ENCODE results near the gene ZNF652. TPM values are rescaled to one million over a fixed set of nuclear protein-coding genes. Genes with fewer than 3 reads are reported as not detected.

ZNF652 gene
- polyA plus RNA-seq, 1 of the 3 experiments (the other 2 are of a cell fraction) = 5.1 TPM

GRCh38 chr17:49316258-49316570 lies 45.8 kb downstream of the ZNF652 start:
- no peaks in the 10 kb centered on the region for H3K9me3 ChIP-seq
- H2AFZ ChIP-seq (ENCODE audit: low read depth) = no peak overlapping the region
- no peaks in the 10 kb centered on the region for H4K20me1 ChIP-seq (ENCODE audit: insufficient read depth)
- TF ChIP-seq FOSL2 (IDR thresholded peaks at IDR 0.05; ENCODE audit: borderline replicate concordance, low read depth) (0 out of 2 replicates have a peak, but pooled peaks have one; percentile 20), GABPA (IDR thresholded peaks at IDR 0.05; ENCODE audit: low read depth) (no peak)
- peaks cover 28 to 29% of the 10 kb centered on the region in 2 experiments for H3K36me3 ChIP-seq (replicated peaks in 1 of 2; ENCODE audit: control insufficient read depth in 1 of 2, insufficient read depth in 2 of 2, low read length in 1 of 2)
- ChIA-PET POLR2A (no interaction called here), CTCF (interaction anchor here (0.7 to 7.9 kb wide), 29 partner anchors 8 to 670 kb away, joined by 3 to 154 read pairs (median 7); partner anchors contain the start of gene ZNF652)
- H3K9me2 ChIP-seq = no peaks in the 10 kb centered on the region
- peaks cover 39% of the 10 kb centered on the region for H3K79me2 ChIP-seq (ENCODE audit: insufficient read depth)
- H3K27me3 ChIP-seq (ENCODE audit: insufficient read depth) = no peaks in the 10 kb centered on the region
- H3K4me2 ChIP-seq = peak overlapping the region; percentile 39
- no peak for DNase-seq
- peaks cover 0 to 8% of the 10 kb centered on the region in 2 experiments for H3K4me1 ChIP-seq (ENCODE audit: control insufficient read depth in 1 of 2, insufficient read depth in 2 of 2, low read depth in 1 of 2, low read length in 1 of 2)
- 77% methylated on average over 2 of the region's 2 CpGs for WGBS (ENCODE audit: low lambda C conversion rate)
- no peak overlapping the region for H3K4me3 ChIP-seq (ENCODE audit: low read depth in 2 of 2, low read length in 1 of 2)
- peak overlapping the region in 1 of 2 experiments; percentile 59; a peak in 2 of 4 replicates for H3K27ac ChIP-seq (ENCODE audit: low read depth in 2 of 2, low read length in 1 of 2)
- H3F3A ChIP-seq (replicated peaks; ENCODE audit: insufficient read depth) = peaks cover 14% of the 10 kb centered on the region
- H3K9ac ChIP-seq = no peak overlapping the region

- CTCF ChIA-PET = interaction anchor here (0.7 to 7.9 kb wide), 35 partner anchors 8 to 670 kb away, joined by 3 to 154 read pairs (median 6); partner anchors contain the start of gene ZNF652
- Histone ChIP-seq H3K4me1 (ENCODE audit: control insufficient read depth in 1 of 2, insufficient read depth in 2 of 2, low read depth in 1 of 2, low read length in 1 of 2) (peaks cover 0 to 8% of the 10 kb centered on the region in 2 experiments), H3K9ac (no peak overlapping the region; the same call in 1 of the 2 replicates), H3K27ac (ENCODE audit: low read depth in 2 of 2, low read length in 1 of 2) (peak overlapping the region; percentile 11 to 59; a peak in 3 of 4 replicates), H3K79me2 (ENCODE audit: insufficient read depth) (peaks cover 34% of the 10 kb centered on the region), H3K4me3 (ENCODE audit: low read depth in 2 of 2, low read length in 1 of 2) (peak overlapping the region in 1 of 2 experiments; percentile 9; a peak in 1 of 4 replicates), H3K4me2 (peak overlapping the region; percentile 39), H3F3A (replicated peaks; ENCODE audit: insufficient read depth) (peaks cover 14% of the 10 kb centered on the region), H3K27me3 (ENCODE audit: insufficient read depth) (no peaks in the 10 kb centered on the region), H3K9me2 (no peaks in the 10 kb centered on the region), H4K20me1 (ENCODE audit: insufficient read depth) (no peaks in the 10 kb centered on the region), H3K36me3 (replicated peaks in 1 of 2; ENCODE audit: control insufficient read depth in 1 of 2, insufficient read depth in 2 of 2, low read length in 1 of 2) (peaks cover 31 to 33% of the 10 kb centered on the region in 2 experiments), H2AFZ (ENCODE audit: low read depth) (no peak overlapping the region), H3K9me3 (no peaks in the 10 kb centered on the region)
- POLR2A ChIA-PET = no interaction called here
- 43% methylated on average over 9 of the region's 9 CpGs for WGBS (ENCODE audit: low lambda C conversion rate)
- DNase-seq = peak; percentile 77
- TF ChIP-seq RFX5 (IDR thresholded peaks at IDR 0.05; ENCODE audit: low read length) (no peak), REST (IDR thresholded peaks at IDR 0.05; ENCODE audit: low read depth, low read length) (no peak), TEAD4 (IDR thresholded peaks at IDR 0.05; ENCODE audit: borderline replicate concordance, insufficient read depth) (0 out of 2 replicates have a peak, but pooled peaks have one; percentile 8), FOSL2 (IDR thresholded peaks at IDR 0.05; ENCODE audit: borderline replicate concordance, low read depth) (peak; percentile 88), POLR2AphosphoS5 (IDR thresholded peaks at IDR 0.05; ENCODE audit: low read depth, low read length) (no peak), MEF2A (IDR thresholded peaks at IDR 0.05; ENCODE audit: borderline replicate concordance, low read depth) (no peak), SMC3 (IDR thresholded peaks at IDR 0.05; ENCODE audit: low read depth, low read length) (peak; percentile 97), YY1 (IDR thresholded peaks at IDR 0.05; ENCODE audit: low read depth) (peak; percentile 51; the same call in 1 of the 2 replicates), GATA2 (CRISPR knock-in tag; IDR thresholded peaks at IDR 0.05) (no peak), NFIC (IDR thresholded peaks at IDR 0.05; ENCODE audit: borderline replicate concordance) (peak; percentile 53; the same call in 1 of the 2 replicates), USF2 (IDR thresholded peaks at IDR 0.05; ENCODE audit: borderline replicate concordance, low read depth, low read length) (no peak), MAX (IDR thresholded peaks at IDR 0.05; ENCODE audit: low read depth) (peak; percentile 78), JUND (IDR thresholded peaks at IDR 0.05) (peak; percentile 74), ZBTB33 (IDR thresholded peaks at IDR 0.05; ENCODE audit: borderline replicate concordance, low read depth) (no peak), RCOR1 (IDR thresholded peaks at IDR 0.05; ENCODE audit: low read length) (no peak), EZH2phosphoT487 (IDR thresholded peaks at IDR 0.05; ENCODE audit: borderline replicate concordance, low read depth) (no peak), TAF1 (IDR thresholded peaks at IDR 0.05; ENCODE audit: borderline replicate concordance, low read depth, low read length) (no peak), FOXM1 (IDR thresholded peaks at IDR 0.05; ENCODE audit: low read depth) (no peak), ELF1 (IDR thresholded peaks at IDR 0.05) (no peak)
These were observed 46.3 kb downstream of the ZNF652 start for GRCh38 chr17:49315551-49316257.
